NCI-H2081 (cell line): ENCODE results near the gene PARP14.
"Not testable (repeated sequence)": the region's sequence is repeated elsewhere in the genome, so short reads cannot be mapped to it uniquely, and the experiment has no call there.

Experiments used
- DNase-seq, 2 experiments: peaks; one replicate each; lab custom pipeline; 2025; lab: John Stamatoyannopoulos, UW

Gene PARP14

GRCh38 chr3:122677216-122677615, 3.4 kb upstream of the PARP14 start:
- no peak for DNase-seq

GRCh38 chr3:122678506-122678905, 2.1 kb upstream of the PARP14 start:
- no peak for DNase-seq

GRCh38 chr3:122679085-122679881, 1.4 kb upstream of the PARP14 start:
- DNase-seq: peak; percentile 85

- DNase-seq: peak in 1 of 2 experiments; percentile 48
These were observed 661 bp upstream of the PARP14 start for GRCh38 chr3:122679882-122680474.

- DNase-seq: peak in 1 of 2 experiments; percentile 9
These were observed 790 bp downstream of the PARP14 start for GRCh38 chr3:122681284-122681973.

GRCh38 chr3:122681974-122682409, 1.4 kb downstream of the PARP14 start:
- DNase-seq: no peak

- DNase-seq: not testable (repeated sequence)
These were observed 2.3 kb downstream of the PARP14 start for GRCh38 chr3:122682778-122683411.

GRCh38 chr3:122687298-122687697, 6.7 kb downstream of the PARP14 start:
- no peak for DNase-seq

GRCh38 chr3:122688996-122689395, 8.4 kb downstream of the PARP14 start:
- DNase-seq: no peak

- no peak for DNase-seq
These were observed 8.9 kb downstream of the PARP14 start for GRCh38 chr3:122689587-122689986.

- DNase-seq: no peak
These were observed 9.5 kb downstream of the PARP14 start for GRCh38 chr3:122690096-122690495.

GRCh38 chr3:122691195-122691594, 10.6 kb downstream of the PARP14 start:
- peak; percentile 41 to 71 for DNase-seq

GRCh38 chr3:122692674-122693073, 12.0 kb downstream of the PARP14 start:
- DNase-seq: no peak

- no peak for DNase-seq
These were observed 14.3 kb downstream of the PARP14 start for GRCh38 chr3:122694966-122695365.

GRCh38 chr3:122695927-122696561, 15.4 kb downstream of the PARP14 start:
- no peak for DNase-seq

GRCh38 chr3:122697952-122698620, 17.4 kb downstream of the PARP14 start:
- DNase-seq: no peak

GRCh38 chr3:122700193-122700592, 19.6 kb downstream of the PARP14 start:
- DNase-seq: no peak

GRCh38 chr3:122705379-122705778, 24.7 kb downstream of the PARP14 start:
- DNase-seq: no peak

- not testable (repeated sequence) for DNase-seq
These were observed 30.1 kb downstream of the PARP14 start for GRCh38 chr3:122710616-122711251.

GRCh38 chr3:122714273-122714672, 33.6 kb downstream of the PARP14 start:
- no peak for DNase-seq

- no peak for DNase-seq
These were observed 36.0 kb downstream of the PARP14 start for GRCh38 chr3:122716667-122717066.
